K562 (cell line): ENCODE results near the gene HOXC5. TPM values are rescaled to one million over a fixed set of nuclear protein-coding genes. Genes with fewer than 3 reads are reported as not detected.
A peak's percentile ranks its signal among the peaks of the same experiment; 100 is the strongest.

Source experiments
- ATAC-seq: fragments of 200-7000 bp; cut with Tn5 transposase; 3 replicates; pipeline ENCODE4 v1.9.1; 2020; ENCODE audit warnings: moderate library complexity
- BruUV-seq: library from RNA; stranded (reverse); fragments of 400-500 nt; replicated peaks from 2 replicates; lab custom pipeline; 2021; lab: Mats Ljungman, UMichigan
- CTCF ChIA-PET: fragments of 300-600 bp; formaldehyde crosslinking; extraction: SDS; loops from one replicate; lab custom pipeline; 2021; ENCODE audit warnings: low intra/inter-chr PET ratio; lab: Yijun Ruan, JAX
- POLR2A ChIA-PET: fragments of 300-600, 350-650 bp; sonication (Branson Sonifier 250); formaldehyde crosslinking; extraction: SDS; loops from one replicate; lab custom pipeline; 2021; ENCODE audit warnings: antibody characterized with exemption, inconsistent platforms; lab: Yijun Ruan, JAX
- DNase-seq, 4 experiments: peaks; one replicate each; pipeline versions ENCODE4 v3.0.0 to v3.0.0-alpha.2; 2011 to 2018; ENCODE audit warnings: low spot score in 3 of 4, mixed read lengths in 3 of 4; ENCODE audit errors: extremely low read depth in 1 of 4
- FAIRE-seq: peaks from 2 replicates; lab custom pipeline; 2011; peaks lifted over from hg19 to GRCh38; lab: Jason Lieb, UNC
- H2AFZ ChIP-seq: 2 replicates; pipeline ENCODE4 v1.6.0; 2011; ENCODE audit warnings: low read depth, low read length, control low read depth, inconsistent platforms
- H3K27ac ChIP-seq: fragments of 200-600 bp; 3 replicates; pipeline ENCODE4 v1.8.0; 2011; ENCODE audit warnings: low read depth, mild to moderate bottlenecking, control low read depth, inconsistent platforms, low read length, moderate library complexity, mixed read lengths; ENCODE audit errors: extremely low read depth
- H3K27me3 ChIP-seq, 2 experiments: fragments of 300-600 bp in 1 of 2; 2 replicates in 1 of 2; 3 replicates in 1 of 2; pipeline versions ENCODE4 v1.6.0 to v1.8.0; 2011; ENCODE audit warnings: inconsistent platforms in 2 of 2, low read length in 2 of 2, mild to moderate bottlenecking in 1 of 2, mixed read lengths in 1 of 2, moderate library complexity in 1 of 2; ENCODE audit not compliant: control insufficient read depth in 2 of 2, insufficient read depth in 2 of 2
- H3K36me3 ChIP-seq: fragments of 300-600 bp; 3 replicates; pipeline ENCODE4 v1.8.0; 2011; ENCODE audit warnings: mild to moderate bottlenecking, low read length, inconsistent platforms; ENCODE audit not compliant: control insufficient read depth, insufficient read depth
- H3K4me1 ChIP-seq, 2 experiments: fragments of 200-600 bp in 1 of 2; replicated peaks in 1 of 2; 2 replicates in 1 of 2; 3 replicates in 1 of 2; pipeline versions ENCODE4 v1.5.1 to v1.8.0; 2011; ENCODE audit warnings: inconsistent platforms in 2 of 2, low read length in 2 of 2, mild to moderate bottlenecking in 1 of 2, mixed read lengths in 1 of 2, moderate library complexity in 1 of 2; ENCODE audit not compliant: control insufficient read depth in 2 of 2, insufficient read depth in 2 of 2
- H3K4me2 ChIP-seq: 2 replicates; pipeline ENCODE4 v1.6.1; 2011; ENCODE audit warnings: low read length, control low read depth, inconsistent platforms, mixed read lengths; ENCODE audit not compliant: insufficient read depth
- H3K4me3 ChIP-seq: fragments of 200-600 bp; sonication (generic), shearing (Covaris generic); 2 replicates; pipeline ENCODE4 v1.5.1; 2016; ENCODE audit warnings: control low read depth, inconsistent platforms
- H3K79me2 ChIP-seq: fragments of 200-600 bp; 3 replicates; pipeline ENCODE4 v1.8.0; 2011; ENCODE audit warnings: low read length, inconsistent platforms; ENCODE audit not compliant: control insufficient read depth, insufficient read depth
- H3K9ac ChIP-seq, 2 experiments: 2 replicates each; pipeline versions ENCODE4 v1.6.0 to v1.6.1; 2011; ENCODE audit warnings: low read depth in 2 of 2, low read length in 2 of 2, control low read depth in 1 of 2, inconsistent platforms in 1 of 2, mild to moderate bottlenecking in 1 of 2, mixed read lengths in 1 of 2; ENCODE audit not compliant: insufficient read depth in 1 of 2
- H3K9me1 ChIP-seq: one replicate; pipeline ENCODE4 v1.6.0; 2011; ENCODE audit warnings: inconsistent platforms, mild to moderate bottlenecking, low read length, moderate library complexity; ENCODE audit not compliant: control insufficient read depth, insufficient read depth
- H3K9me3 ChIP-seq: replicated peaks from 2 replicates; pipeline ENCODE4 v1.5.1; 2011; ENCODE audit warnings: low read depth, low read length, inconsistent platforms; ENCODE audit not compliant: control insufficient read depth, insufficient read depth
- H4K20me1 ChIP-seq: replicated peaks from 2 replicates; pipeline ENCODE4 v1.6.1; 2011; ENCODE audit warnings: low read length, inconsistent platforms, mixed read lengths; ENCODE audit not compliant: control insufficient read depth, insufficient read depth
- CBFA2T2 ChIP-seq: fragments of 450-650 bp; conservative IDR thresholded peaks from 2 replicates; pipeline ENCODE4 v1.6.1; 2017; ENCODE audit warnings: mild to moderate bottlenecking
- CXXC5 ChIP-seq: fragments of 250-450 bp; sonication (Bioruptor Pico); IDR thresholded peaks from 2 replicates; pipeline ENCODE4 v1.8.0; 2022; ENCODE audit warnings: inconsistent platforms, mild to moderate bottlenecking, moderate library complexity
- L3MBTL2 ChIP-seq: fragments of 450-650 bp; IDR thresholded peaks from 2 replicates; pipeline ENCODE4 v1.6.1; 2016; ENCODE audit warnings: mild to moderate bottlenecking, moderate library complexity
- MEIS2 ChIP-seq: fragments of 450-650 bp; IDR thresholded peaks from 2 replicates; pipeline ENCODE4 v1.6.1; 2014; ENCODE audit warnings: mild to moderate bottlenecking; ENCODE audit not compliant: partially characterized antibody
- ZBTB40 ChIP-seq, 2 experiments: fragments of 450-650 bp in 1 of 2; sonication (generic) in 1 of 2; formaldehyde crosslinking in 1 of 2; IDR thresholded peaks; 2 replicates each; pipeline versions ENCODE4 v1.7.1 to v1.9.0; 2016 to 2022; ENCODE audit warnings: inconsistent platforms in 1 of 2, mild to moderate bottlenecking in 1 of 2, missing genetic modification reagents in 1 of 2
- ZNF224 ChIP-seq: sonication (generic); formaldehyde crosslinking; IDR thresholded peaks from 2 replicates; pipeline ENCODE4 v1.8.0; 2022; ENCODE audit warnings: mild to moderate bottlenecking, missing genetic modification reagents
- WGBS: fragments of 100-300 bp; shearing (Covaris generic); methylation state at CpG from one replicate; pipeline ENCODE4 v1.1.6; 2016; ENCODE audit warnings: low coverage, mixed read lengths; ENCODE audit not compliant: insufficient coverage; ENCODE audit errors: missing lambda C conversion rate; 5-methylcytosine and 5-hydroxymethylcytosine counted together
- in situ Hi-C: fragments of 300-500 bp; cut with MboI; formaldehyde crosslinking; loops from 4 replicates; pipeline ENCODE4 v1.15.0; 2018; ENCODE audit warnings: inconsistent platforms, mixed read lengths
- intact Hi-C: fragments of 100-400 bp; cut with micrococcal nuclease; formaldehyde crosslinking; loops from 2 replicates; pipeline ENCODE4 v1.14.2; 2022
- polyA plus RNA-seq, 8 experiments: library from polyadenylated mRNA; depleted of rRNA in 4 of 8; stranded (reverse) in 5 of 8; unstranded in 3 of 8; fragments of >200 nt; fragmentation: Nextera tagmentation in 2 of 8; fragmentation: Illumina TruSeq in 1 of 8; extraction: Ambion mirVana in 2 of 8; extraction: Trizol in 1 of 8; gene quantifications; 2 replicates each; pipeline versions ENCODE4 v1.2.1 to v1.2.3, GENCODE V29; 2011 to 2014; ENCODE audit warnings: inconsistent platforms in 1 of 8, missing spikeins in 1 of 8
- total RNA-seq, 7 experiments: library from RNA; depleted of rRNA in 6 of 7; stranded (reverse); fragments of >200 nt in 6 of 7; fragmentation: Illumina TruSeq in 2 of 7; extraction: Trizol in 2 of 7; gene quantifications; 2 replicates each; pipeline versions ENCODE4 v1.2.1 to v1.2.3, GENCODE V29; 2011 to 2021; ENCODE audit warnings: low replicate concordance in 1 of 7

Gene HOXC5
- total and polyA plus RNA-seq, 9 of the 15 experiments (the other 6 are each of a cell fraction or from before 2014, with no cell fraction given), result 0.10 to 0.44 (median 0.18) TPM; not detected in 4

GRCh38 chr12:54025499-54026405, 7.1 kb upstream of the HOXC5 start (continued):
- 0 out of 2 replicates have a peak, but pooled peaks have one; percentile 20 for TF ChIP-seq L3MBTL2
- peak; percentile 44 for TF ChIP-seq MEIS2
- no peak for TF ChIP-seq CXXC5 (CRISPR knock-in tag)
- TF ChIP-seq CBFA2T2, result no peak

GRCh38 chr12:54026640-54027441, 6.0 kb upstream of the HOXC5 start:
- 69% methylated on average over 21 of the region's 22 CpGs for WGBS
- Histone ChIP-seq H3K9me3 (no peaks in the 10 kb centered on the region), H2AFZ (no peak overlapping the region), H3K27me3 (no peaks in the 10 kb centered on the region), H3K4me1 (peaks cover 3 to 26% of the 10 kb centered on the region in 2 experiments; a peak in 4 of 5 replicates), H3K4me3 (no peak overlapping the region), H3K79me2 (no peaks in the 10 kb centered on the region), H3K27ac (no peak overlapping the region), H3K36me3 (peaks cover 2% of the 10 kb centered on the region; the same call in 1 of the 3 replicates), H3K9me1 (no peaks in the 10 kb centered on the region), H3K9ac (peak overlapping the region in 1 of 2 experiments; percentile 33; a peak in 1 of 4 replicates), H3K4me2 (no peak overlapping the region), H4K20me1 (no peaks in the 10 kb centered on the region)
- BruUV-seq, result no TSS peak
- intact Hi-C loops (no loop called here), in situ Hi-C loops (loop anchor here (10.0 kb wide), 1 partner anchor 168 kb away; no protein-coding TSS in a partner anchor)
- ChIA-PET POLR2A (interaction anchor here (0.7 to 1.5 kb wide), 4 partner anchors 10 to 628 kb away, joined by 3 to 5 read pairs (median 4); no protein-coding TSS in a partner anchor), CTCF (interaction anchor here (0.7 kb wide), 1 partner anchor 110 kb away, joined by 3 read pairs; no protein-coding TSS in a partner anchor)
- no peak for DNase-seq
- TF ChIP-seq ZNF224 (CRISPR knock-in tag) (no peak), CXXC5 (CRISPR knock-in tag) (no peak), ZBTB40 (IDR thresholded peaks at IDR 0.05) (peak; percentile 50), ZBTB40 (CRISPR knock-in tag; IDR thresholded peaks at IDR 0.05) (no peak)
- no peak for FAIRE-seq
- no peak for ATAC-seq
